Fibroblast of lung (primary cell): ENCODE results near the gene IZUMO1R.

Source experiments
- CTCF ChIP-seq, 2 donors: IDR thresholded peaks in 1 of 2; conservative IDR thresholded peaks in 1 of 2; 1 replicate in 1 of 2; 2 replicates in 1 of 2; pipeline ENCODE4 v1.5.1; 2011 to 2012; ENCODE audit warnings: low read length in 2 of 2, control low read depth in 1 of 2, inconsistent platforms in 1 of 2, low read depth in 1 of 2, mild to moderate bottlenecking in 1 of 2
- EZH2 ChIP-seq: IDR thresholded peaks from 2 replicates; pipeline ENCODE4 v1.5.1; 2012; ENCODE audit warnings: low read length, control low read depth, mild to moderate bottlenecking; ENCODE audit errors: missing control alignments

- TF ChIP-seq CTCF (conservative IDR thresholded peaks at IDR 0.05 in 1 of 2, IDR thresholded peaks at IDR 0.05 in 1 of 2; ENCODE audit: low read depth in 1 of 2, low read length in 2 of 2) (no peak), EZH2 (no peak)
Observed at GRCh38 chr11:94281324-94281723, 23.1 kb upstream of the IZUMO1R start.
